Measurements from ENCODE around the gene PTGR3. TPM values are rescaled to one million over a fixed set of nuclear protein-coding genes. Genes with fewer than 3 reads are reported as not detected.

PTGR3 gene
- total RNA-seq, 1 experiment from 2014 or later = 6.9 TPM

GRCh38 chr18:75179819-75180600 lies 28.9 kb downstream of the PTGR3 start:
- no peaks in the 10 kb centered on the region for H3K36me3 ChIP-seq (ENCODE audit: insufficient read depth, low read length, poor library complexity, severe bottlenecking)
- no peak overlapping the region for H3K27ac ChIP-seq (ENCODE audit: low read depth, low read length, poor library complexity, severe bottlenecking)
- H3K4me3 ChIP-seq (ENCODE audit: low read depth, low read length, poor library complexity, severe bottlenecking) = no peak overlapping the region
- H3K9me3 ChIP-seq (ENCODE audit: low read depth, low read length, poor library complexity, severe bottlenecking) = no peaks in the 10 kb centered on the region
- no peaks in the 10 kb centered on the region for H3K27me3 ChIP-seq (replicated peaks; ENCODE audit: insufficient read depth, low read depth, low read length, poor library complexity)
- no peak for DNase-seq (ENCODE audit: low spot score)
- BruUV-seq (replicated peaks) = no TSS peak
- TF ChIP-seq CTCF (conservative IDR thresholded peaks at IDR 0.05; ENCODE audit: low read depth, low read length) (no peak), EZH2 (IDR thresholded peaks at IDR 0.05; ENCODE audit: borderline replicate concordance, low read depth, low read length, poor library complexity, severe bottlenecking) (no peak)
- ChIA-PET POLR2A (ENCODE audit: low non-redundant PET) (no interaction called here), CTCF (no interaction called here)
- H3K4me1 ChIP-seq (ENCODE audit: insufficient read depth, low read length, poor library complexity, severe bottlenecking) = no peaks in the 10 kb centered on the region
- intact Hi-C loops (cut with micrococcal nuclease; ENCODE audit: unreplicated experiment) = no loop called here

GRCh38 chr18:75178376-75178775 lies 30.6 kb downstream of the PTGR3 start:
- DNase-seq (ENCODE audit: low spot score) = no peak
- Histone ChIP-seq H3K36me3 (ENCODE audit: insufficient read depth, low read length, poor library complexity, severe bottlenecking) (no peaks in the 10 kb centered on the region), H3K4me1 (ENCODE audit: insufficient read depth, low read length, poor library complexity, severe bottlenecking) (no peaks in the 10 kb centered on the region), H3K4me3 (ENCODE audit: low read depth, low read length, poor library complexity, severe bottlenecking) (no peak overlapping the region), H3K9me3 (ENCODE audit: low read depth, low read length, poor library complexity, severe bottlenecking) (no peaks in the 10 kb centered on the region), H3K27ac (ENCODE audit: low read depth, low read length, poor library complexity, severe bottlenecking) (no peak overlapping the region), H3K27me3 (replicated peaks; ENCODE audit: insufficient read depth, low read depth, low read length, poor library complexity) (no peaks in the 10 kb centered on the region)
- CTCF ChIA-PET = no interaction called here
- TF ChIP-seq EZH2 (IDR thresholded peaks at IDR 0.05; ENCODE audit: borderline replicate concordance, low read depth, low read length, poor library complexity, severe bottlenecking) (no peak), CTCF (conservative IDR thresholded peaks at IDR 0.05; ENCODE audit: low read depth, low read length) (no peak)
- BruUV-seq (replicated peaks) = no TSS peak
- intact Hi-C loops (cut with micrococcal nuclease; ENCODE audit: unreplicated experiment) = no loop called here
- POLR2A ChIA-PET (ENCODE audit: low non-redundant PET) = no interaction called here

GRCh38 chr18:75176849-75177248 lies 32.1 kb downstream of the PTGR3 start:
- H3K27ac ChIP-seq (ENCODE audit: low read depth, low read length, poor library complexity, severe bottlenecking) = no peak overlapping the region
- no peaks in the 10 kb centered on the region for H3K27me3 ChIP-seq (replicated peaks; ENCODE audit: insufficient read depth, low read depth, low read length, poor library complexity)
- DNase-seq (ENCODE audit: low spot score) = no peak
- intact Hi-C loops (cut with micrococcal nuclease; ENCODE audit: unreplicated experiment) = no loop called here
- ChIA-PET CTCF (interaction anchor here (0.5 kb wide), 1 partner anchor 39 kb away, joined by 4 read pairs; no protein-coding TSS in a partner anchor), POLR2A (ENCODE audit: low non-redundant PET) (no interaction called here)
- no peak overlapping the region for H3K4me3 ChIP-seq (ENCODE audit: low read depth, low read length, poor library complexity, severe bottlenecking)
- no peaks in the 10 kb centered on the region for H3K9me3 ChIP-seq (ENCODE audit: low read depth, low read length, poor library complexity, severe bottlenecking)
- no TSS peak for BruUV-seq (replicated peaks)
- no peaks in the 10 kb centered on the region for H3K4me1 ChIP-seq (ENCODE audit: insufficient read depth, low read length, poor library complexity, severe bottlenecking)
- H3K36me3 ChIP-seq (ENCODE audit: insufficient read depth, low read length, poor library complexity, severe bottlenecking) = no peaks in the 10 kb centered on the region
- TF ChIP-seq CTCF (conservative IDR thresholded peaks at IDR 0.05; ENCODE audit: low read depth, low read length) (no peak), EZH2 (IDR thresholded peaks at IDR 0.05; ENCODE audit: borderline replicate concordance, low read depth, low read length, poor library complexity, severe bottlenecking) (no peak)

Measured in A673 (cell line).